ENCODE data around the gene RASSF8.

- TF ChIP-seq POLR2A (IDR thresholded peaks at IDR 0.05; ENCODE audit: low read length) (no peak), GATA1 (IDR thresholded peaks at IDR 0.05; ENCODE audit: low read depth, low read length) (no peak)
Measured at GRCh38 chr12:26121323-26122060, 163.0 kb downstream of the RASSF8 start.

Measured in erythroblast (primary cell).